Vagina (tissue), 2 donors: Measurements from ENCODE around the gene ELP5.

ENCODE experiments used
- POLR2A ChIP-seq, 2 donors: fragments of 450-650 bp; IDR thresholded peaks; one replicate each; pipeline ENCODE4 v1.6.1; 2017; ENCODE audit warnings: antibody characterized with exemption in 2 of 2, mild to moderate bottlenecking in 2 of 2, moderate library complexity in 2 of 2
- POLR2AphosphoS5 ChIP-seq, 2 donors: sonication (generic); formaldehyde crosslinking; IDR thresholded peaks; one replicate each; pipeline ENCODE4 v1.9.0; 2017; ENCODE audit warnings: antibody characterized with exemption in 2 of 2, mild to moderate bottlenecking in 2 of 2, low read depth in 1 of 2; ENCODE audit not compliant: insufficient read depth in 1 of 2
- TF ChIP-seq, protein P1 (sequence below), 3 experiments: fragments of 450-650 bp in 2 of 3; fragments of 200-600 bp in 1 of 3; sonication (generic) in 1 of 3; IDR thresholded peaks; one replicate each; pipeline ENCODE4 v1.5.1; 2017 to 2019; ENCODE audit warnings: antibody characterized with exemption in 3 of 3, mild to moderate bottlenecking in 2 of 3, moderate library complexity in 2 of 3

DNA sequence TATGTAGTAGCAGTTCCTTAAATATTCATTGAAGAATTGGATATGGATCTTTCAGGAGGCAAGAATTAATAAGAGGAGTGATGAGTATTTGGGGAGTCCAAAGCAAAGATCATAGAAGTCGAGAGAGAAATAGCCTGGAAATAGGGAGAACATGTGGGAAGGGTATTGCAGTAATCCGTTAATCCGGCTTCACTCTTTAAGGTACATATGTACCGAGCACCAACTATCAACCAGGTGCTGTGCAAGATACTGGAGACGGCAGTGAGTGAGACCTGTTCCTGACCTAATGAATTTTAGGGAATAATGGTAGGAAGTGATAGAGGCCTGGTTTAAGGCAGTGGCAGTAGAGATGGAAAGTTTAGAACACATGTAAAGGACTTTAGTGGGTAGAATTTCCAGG is 1.1 kb downstream of the ELP5 start:
- TF ChIP-seq, protein P1, sequence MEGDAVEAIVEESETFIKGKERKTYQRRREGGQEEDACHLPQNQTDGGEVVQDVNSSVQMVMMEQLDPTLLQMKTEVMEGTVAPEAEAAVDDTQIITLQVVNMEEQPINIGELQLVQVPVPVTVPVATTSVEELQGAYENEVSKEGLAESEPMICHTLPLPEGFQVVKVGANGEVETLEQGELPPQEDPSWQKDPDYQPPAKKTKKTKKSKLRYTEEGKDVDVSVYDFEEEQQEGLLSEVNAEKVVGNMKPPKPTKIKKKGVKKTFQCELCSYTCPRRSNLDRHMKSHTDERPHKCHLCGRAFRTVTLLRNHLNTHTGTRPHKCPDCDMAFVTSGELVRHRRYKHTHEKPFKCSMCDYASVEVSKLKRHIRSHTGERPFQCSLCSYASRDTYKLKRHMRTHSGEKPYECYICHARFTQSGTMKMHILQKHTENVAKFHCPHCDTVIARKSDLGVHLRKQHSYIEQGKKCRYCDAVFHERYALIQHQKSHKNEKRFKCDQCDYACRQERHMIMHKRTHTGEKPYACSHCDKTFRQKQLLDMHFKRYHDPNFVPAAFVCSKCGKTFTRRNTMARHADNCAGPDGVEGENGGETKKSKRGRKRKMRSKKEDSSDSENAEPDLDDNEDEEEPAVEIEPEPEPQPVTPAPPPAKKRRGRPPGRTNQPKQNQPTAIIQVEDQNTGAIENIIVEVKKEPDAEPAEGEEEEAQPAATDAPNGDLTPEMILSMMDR (IDR thresholded peaks at IDR 0.05): no peak
- no peak for TF ChIP-seq POLR2AphosphoS5 (IDR thresholded peaks at IDR 0.05; ENCODE audit: insufficient read depth in 1 of 2, low read depth in 1 of 2)
- no peak for TF ChIP-seq POLR2A (IDR thresholded peaks at IDR 0.05)
